ENCODE measurements around the gene C2orf69.

DNA sequence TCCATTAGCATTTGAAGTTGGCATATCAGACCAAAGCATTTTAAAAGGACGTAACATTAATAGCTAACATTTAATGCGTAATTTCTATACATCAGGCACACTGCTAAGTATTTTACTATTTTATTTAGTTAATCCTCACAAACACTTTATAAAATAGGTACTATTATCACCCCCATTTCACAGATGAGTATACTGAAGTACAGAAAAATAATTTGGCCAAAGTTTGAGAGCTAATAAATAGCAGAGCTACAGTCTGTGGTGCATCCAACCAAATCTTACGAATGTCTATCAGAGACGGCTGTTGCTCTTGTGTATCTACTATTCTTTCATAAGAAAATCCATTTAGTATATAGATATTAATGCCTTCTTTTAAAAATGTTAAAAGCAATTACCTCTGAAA, 32.3 kb downstream of the C2orf69 start:
- TF ChIP-seq, protein P1, sequence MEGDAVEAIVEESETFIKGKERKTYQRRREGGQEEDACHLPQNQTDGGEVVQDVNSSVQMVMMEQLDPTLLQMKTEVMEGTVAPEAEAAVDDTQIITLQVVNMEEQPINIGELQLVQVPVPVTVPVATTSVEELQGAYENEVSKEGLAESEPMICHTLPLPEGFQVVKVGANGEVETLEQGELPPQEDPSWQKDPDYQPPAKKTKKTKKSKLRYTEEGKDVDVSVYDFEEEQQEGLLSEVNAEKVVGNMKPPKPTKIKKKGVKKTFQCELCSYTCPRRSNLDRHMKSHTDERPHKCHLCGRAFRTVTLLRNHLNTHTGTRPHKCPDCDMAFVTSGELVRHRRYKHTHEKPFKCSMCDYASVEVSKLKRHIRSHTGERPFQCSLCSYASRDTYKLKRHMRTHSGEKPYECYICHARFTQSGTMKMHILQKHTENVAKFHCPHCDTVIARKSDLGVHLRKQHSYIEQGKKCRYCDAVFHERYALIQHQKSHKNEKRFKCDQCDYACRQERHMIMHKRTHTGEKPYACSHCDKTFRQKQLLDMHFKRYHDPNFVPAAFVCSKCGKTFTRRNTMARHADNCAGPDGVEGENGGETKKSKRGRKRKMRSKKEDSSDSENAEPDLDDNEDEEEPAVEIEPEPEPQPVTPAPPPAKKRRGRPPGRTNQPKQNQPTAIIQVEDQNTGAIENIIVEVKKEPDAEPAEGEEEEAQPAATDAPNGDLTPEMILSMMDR (IDR thresholded peaks at IDR 0.05; ENCODE audit: low read length) = no peak
- TF ChIP-seq EZH2 (IDR thresholded peaks at IDR 0.05; ENCODE audit: borderline replicate concordance, low read length) = no peak

All from OCI-LY1 (cell line).